BJ (cell line): ENCODE data around the gene EPHX1. TPM values are rescaled to one million over a fixed set of nuclear protein-coding genes. Genes with fewer than 3 reads are reported as not detected.
A peak's percentile ranks its signal among the peaks of the same experiment; 100 is the strongest.
"Not testable (repeated sequence)": the region's sequence is repeated elsewhere in the genome, so short reads cannot be mapped to it uniquely, and the experiment has no call there.

ENCODE experiments used
- CTCF ChIA-PET: fragments of 350-600 bp; formaldehyde crosslinking; extraction: SDS; loops from one replicate; lab custom pipeline; 2021; ENCODE audit warnings: antibody characterized with exemption, inconsistent platforms; lab: Yijun Ruan, JAX
- POLR2A ChIA-PET: fragments of 300-600 bp; sonication (Branson Sonifier 250); formaldehyde crosslinking; extraction: SDS; loops from one replicate; lab custom pipeline; 2021; ENCODE audit warnings: antibody characterized with exemption; lab: Charles Lee
- DNase-seq: peaks from one replicate; pipeline ENCODE4 v3.0.0-alpha.2; 2011; ENCODE audit warnings: low read depth
- H3K27me3 ChIP-seq: 2 replicates; pipeline ENCODE4 v1.6.0; 2011; ENCODE audit warnings: low read length; ENCODE audit not compliant: control insufficient read depth, insufficient read depth
- H3K36me3 ChIP-seq: 2 replicates; pipeline ENCODE4 v1.5.1; 2011; ENCODE audit warnings: low read length; ENCODE audit not compliant: control insufficient read depth, insufficient read depth
- H3K4me3 ChIP-seq: 2 replicates; pipeline ENCODE4 v1.5.1; 2011; ENCODE audit warnings: low read depth, mild to moderate bottlenecking, control low read depth, low read length
- polyA plus RNA-seq: library from polyadenylated mRNA; depleted of rRNA; stranded (reverse); fragments of >200 nt; gene quantifications from 2 replicates; pipeline ENCODE4 v1.2.3, GENCODE V29; 2011
- TF ChIP-seq, protein P1 (sequence below): IDR thresholded peaks from 2 replicates; pipeline ENCODE4 v1.5.1; 2011; ENCODE audit warnings: low read depth, mild to moderate bottlenecking, control low read depth, inconsistent platforms, low read length, moderate library complexity; ENCODE audit not compliant: insufficient read depth

The EPHX1 gene
- polyA plus RNA-seq, 1 experiment, result 34.3 TPM

DNA sequence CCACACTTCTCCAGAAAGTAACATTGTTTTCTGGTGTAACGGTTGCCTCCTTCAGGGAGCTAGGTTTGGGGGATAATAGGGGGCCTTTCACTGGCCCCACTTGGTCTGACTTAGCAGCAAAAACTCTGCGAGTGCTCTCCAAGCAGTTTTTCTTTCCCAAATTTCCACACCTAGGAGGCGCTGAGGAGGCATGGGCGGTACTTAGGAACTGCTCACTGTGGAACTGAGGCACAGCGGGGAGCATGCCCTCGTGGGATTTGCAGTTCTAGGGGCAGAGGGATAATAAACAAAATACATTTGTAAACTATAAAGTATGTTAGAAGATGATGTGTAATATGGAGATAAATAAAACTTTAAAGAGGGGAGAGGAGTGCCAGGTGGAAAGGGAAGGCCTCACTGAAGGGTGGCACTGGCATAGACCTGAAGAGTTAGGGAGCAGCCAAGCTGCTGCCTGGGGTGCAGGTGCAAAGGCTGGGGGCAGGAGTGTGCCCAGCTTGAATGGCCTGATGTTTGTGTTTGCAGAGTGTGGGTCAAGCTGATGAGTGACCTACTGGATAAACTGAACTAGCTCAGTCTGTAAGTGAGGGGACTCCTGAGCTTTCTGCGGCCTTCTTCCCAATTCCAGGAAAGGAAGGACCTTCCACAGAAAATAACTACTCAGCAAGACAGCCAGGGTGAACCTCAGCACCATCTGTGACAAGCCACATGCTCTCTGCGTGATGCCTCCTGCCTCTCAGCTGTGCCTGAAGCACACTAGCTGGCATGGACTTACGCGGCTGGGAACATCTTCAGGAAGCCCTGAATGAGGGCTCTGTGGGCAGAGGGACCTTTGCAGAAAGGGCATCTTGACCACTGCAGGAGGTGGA lies 1.9 kb downstream of the EPHX1 start:
- TF ChIP-seq, protein P1, sequence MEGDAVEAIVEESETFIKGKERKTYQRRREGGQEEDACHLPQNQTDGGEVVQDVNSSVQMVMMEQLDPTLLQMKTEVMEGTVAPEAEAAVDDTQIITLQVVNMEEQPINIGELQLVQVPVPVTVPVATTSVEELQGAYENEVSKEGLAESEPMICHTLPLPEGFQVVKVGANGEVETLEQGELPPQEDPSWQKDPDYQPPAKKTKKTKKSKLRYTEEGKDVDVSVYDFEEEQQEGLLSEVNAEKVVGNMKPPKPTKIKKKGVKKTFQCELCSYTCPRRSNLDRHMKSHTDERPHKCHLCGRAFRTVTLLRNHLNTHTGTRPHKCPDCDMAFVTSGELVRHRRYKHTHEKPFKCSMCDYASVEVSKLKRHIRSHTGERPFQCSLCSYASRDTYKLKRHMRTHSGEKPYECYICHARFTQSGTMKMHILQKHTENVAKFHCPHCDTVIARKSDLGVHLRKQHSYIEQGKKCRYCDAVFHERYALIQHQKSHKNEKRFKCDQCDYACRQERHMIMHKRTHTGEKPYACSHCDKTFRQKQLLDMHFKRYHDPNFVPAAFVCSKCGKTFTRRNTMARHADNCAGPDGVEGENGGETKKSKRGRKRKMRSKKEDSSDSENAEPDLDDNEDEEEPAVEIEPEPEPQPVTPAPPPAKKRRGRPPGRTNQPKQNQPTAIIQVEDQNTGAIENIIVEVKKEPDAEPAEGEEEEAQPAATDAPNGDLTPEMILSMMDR, result peak; percentile 38
- H3K36me3 ChIP-seq, result no peaks in the 10 kb centered on the region
- H3K4me3 ChIP-seq, result no peak overlapping the region
- no peak for DNase-seq
- H3K27me3 ChIP-seq, result no peaks in the 10 kb centered on the region
- POLR2A ChIA-PET, result no interaction called here
- CTCF ChIA-PET, result interaction anchor here (0.8 to 3.2 kb wide), 7 partner anchors 10 to 337 kb away, joined by 3 to 11 read pairs (median 5); partner anchors contain the start of gene SRP9

DNA sequence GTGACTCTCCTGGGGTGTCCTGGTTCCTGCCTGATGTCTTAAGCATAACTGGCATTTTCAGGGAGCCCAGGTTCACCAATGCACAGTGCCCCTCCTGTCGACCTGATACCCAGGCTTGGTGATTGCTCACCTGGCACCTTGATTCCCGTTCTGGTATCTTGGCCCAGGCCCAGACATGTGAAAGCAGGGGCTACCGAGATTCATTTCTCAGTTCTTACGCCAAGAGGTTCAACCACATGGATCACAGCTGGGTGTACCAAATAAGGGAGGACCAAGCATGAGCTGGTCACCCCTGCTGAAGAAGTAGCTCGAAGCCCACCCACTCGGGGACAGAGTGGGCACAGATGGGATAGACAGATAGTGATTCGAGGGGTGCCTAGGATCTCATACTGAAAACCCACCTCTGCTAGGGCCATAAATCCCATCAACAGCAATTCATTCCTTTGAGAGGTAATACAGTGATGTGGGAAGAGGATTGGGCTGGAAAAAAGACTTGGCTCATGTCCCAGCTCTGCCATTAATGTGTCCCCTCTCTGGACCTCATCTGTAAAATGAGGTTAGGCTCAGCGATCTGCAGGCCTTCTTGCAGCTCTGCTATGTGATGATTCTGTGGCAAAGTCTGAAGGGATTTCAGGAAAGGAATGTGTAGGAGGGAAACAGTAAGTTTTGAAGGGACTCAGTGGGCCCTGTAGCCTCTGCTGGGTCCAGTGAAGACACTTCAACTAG lies 2.7 kb downstream of the EPHX1 start:
- POLR2A ChIA-PET, result no interaction called here
- DNase-seq, result no peak
- TF ChIP-seq, protein P1, result no peak
- CTCF ChIA-PET, result interaction anchor here (0.7 to 3.2 kb wide), 9 partner anchors 10 to 373 kb away, joined by 3 to 11 read pairs (median 3); partner anchors contain the start of gene SRP9
- H3K27me3 ChIP-seq, result no peaks in the 10 kb centered on the region
- no peak overlapping the region for H3K4me3 ChIP-seq
- no peaks in the 10 kb centered on the region for H3K36me3 ChIP-seq

- POLR2A ChIA-PET, result no interaction called here
- TF ChIP-seq, protein P1, result no peak
- no peaks in the 10 kb centered on the region for H3K36me3 ChIP-seq
- H3K4me3 ChIP-seq, result no peak overlapping the region
- no peak for DNase-seq
- no peaks in the 10 kb centered on the region for H3K27me3 ChIP-seq
- CTCF ChIA-PET, result interaction anchor here (0.7 to 3.2 kb wide), 9 partner anchors 11 to 374 kb away, joined by 3 to 11 read pairs (median 3); partner anchors contain the start of gene SRP9
Observed at GRCh38 chr1:225813214-225813964, 3.5 kb downstream of the EPHX1 start.

DNA sequence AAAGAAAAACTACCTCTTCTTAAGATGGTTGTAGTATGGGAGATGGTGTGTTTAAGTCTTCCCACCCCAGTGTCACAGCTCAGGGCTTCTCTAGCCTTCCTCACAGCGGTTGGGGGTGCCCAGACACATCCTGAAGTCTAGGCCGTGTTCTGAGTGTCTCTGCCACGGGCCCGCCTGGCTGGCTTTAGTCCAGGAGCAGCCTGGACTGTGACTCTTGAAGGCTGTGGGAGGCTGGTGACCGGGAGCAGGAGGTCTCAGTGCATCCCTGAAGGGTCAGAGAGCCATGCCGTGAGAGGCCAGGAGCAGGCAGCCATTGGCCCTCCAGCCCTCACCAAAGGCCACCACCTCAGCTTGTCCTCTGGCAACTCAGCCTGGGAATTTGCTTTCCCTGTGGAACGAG lies 4.5 kb downstream of the EPHX1 start:
- POLR2A ChIA-PET, result interaction anchor here (0.5 kb wide), 1 partner anchor 20 kb away, joined by 3 read pairs; no protein-coding TSS in a partner anchor
- CTCF ChIA-PET, result interaction anchor here (1.6 to 3.2 kb wide), 3 partner anchors 37 to 339 kb away, joined by 3 to 11 read pairs (median 10); partner anchors contain the start of gene SRP9
- TF ChIP-seq, protein P1, result no peak
- H3K27me3 ChIP-seq, result no peaks in the 10 kb centered on the region
- H3K4me3 ChIP-seq, result no peak overlapping the region
- H3K36me3 ChIP-seq, result no peaks in the 10 kb centered on the region
- DNase-seq, result no peak

- H3K4me3 ChIP-seq, H3K27me3 ChIP-seq, POLR2A ChIA-PET, DNase-seq, H3K36me3 ChIP-seq: not testable (repeated sequence)
- CTCF ChIA-PET, result interaction anchor here (3.2 kb wide), 1 partner anchor 340 kb away, joined by 11 read pairs; no protein-coding TSS in a partner anchor
Observed at GRCh38 chr1:225815090-225815489, 5.2 kb downstream of the EPHX1 start.
